OCI-LY3 (cell line): Measurements from ENCODE around the gene HMSD.
A peak's percentile ranks its signal among the peaks of the same experiment; 100 is the strongest.

Source experiments
- H2AFZ ChIP-seq: fragments of 200-600, 300-600 bp; shearing (Covaris generic); 2 replicates; pipeline ENCODE4 v1.6.0; 2014; ENCODE audit warnings: antibody characterized with exemption, low read depth, low read length
- H3K27ac ChIP-seq: fragments of 200-600, 300-600 bp; sonication (generic); 2 replicates; pipeline ENCODE4 v1.5.1; 2014; ENCODE audit warnings: mild to moderate bottlenecking, low read length, moderate library complexity, mixed read lengths
- H3K27me3 ChIP-seq: fragments of 200-600, 300-600 bp; sonication (generic); 2 replicates; pipeline ENCODE4 v1.6.1; 2014; ENCODE audit warnings: low read depth, low read length, mixed read lengths
- H3K36me3 ChIP-seq: fragments of 200-600, 300-600 bp; sonication (generic); replicated peaks from 2 replicates; pipeline ENCODE3; 2014; ENCODE audit warnings: low read depth, low read length, mixed read lengths
- H3K4me1 ChIP-seq: fragments of 300-600, 200-600 bp; sonication (generic); 2 replicates; pipeline ENCODE4 v1.6.1; 2014; ENCODE audit warnings: low read length, mixed read lengths
- H3K4me2 ChIP-seq: fragments of 200-600, 300-600 bp; sonication (generic); 2 replicates; pipeline ENCODE4 v1.6.1; 2014; ENCODE audit warnings: low read length, mixed read lengths
- H3K4me3 ChIP-seq: fragments of 300-600, 200-600 bp; sonication (generic); 2 replicates; pipeline ENCODE4 v1.5.1; 2014; ENCODE audit warnings: antibody characterized with exemption, mild to moderate bottlenecking, low read length, moderate library complexity
- H3K79me2 ChIP-seq: fragments of 300-600, 200-600 bp; shearing (Covaris generic); 2 replicates; pipeline ENCODE4 v1.6.1; 2014; ENCODE audit warnings: mild to moderate bottlenecking, low read length, mixed read lengths
- H3K9ac ChIP-seq: fragments of 300-600, 200-600 bp; shearing (Covaris generic); 2 replicates; pipeline ENCODE4 v1.6.0; 2014; ENCODE audit warnings: mild to moderate bottlenecking, low read length, moderate library complexity
- H3K9me3 ChIP-seq: fragments of 200-600, 300-600 bp; shearing (Covaris generic); 2 replicates; pipeline ENCODE4 v1.6.1; 2014; ENCODE audit warnings: low read length, mixed read lengths; ENCODE audit not compliant: insufficient read depth
- H4K20me1 ChIP-seq: fragments of 200-600, 300-600 bp; sonication (generic); 2 replicates; pipeline ENCODE4 v1.6.1; 2016; ENCODE audit warnings: low read length, mixed read lengths; ENCODE audit not compliant: insufficient read depth
- EZH2phosphoT487 ChIP-seq: fragments of 200-600 bp; shearing (Covaris generic); IDR thresholded peaks from 2 replicates; pipeline ENCODE4 v1.6.1; 2018; ENCODE audit warnings: antibody characterized with exemption, mixed run types, low read depth
- TF ChIP-seq, protein P1 (sequence below): fragments of 200-600, 300-600 bp; sonication (generic); IDR thresholded peaks from 2 replicates; pipeline ENCODE4 v1.5.1; 2014; ENCODE audit warnings: antibody characterized with exemption, low read length, low read depth

Gene HMSD

DNA sequence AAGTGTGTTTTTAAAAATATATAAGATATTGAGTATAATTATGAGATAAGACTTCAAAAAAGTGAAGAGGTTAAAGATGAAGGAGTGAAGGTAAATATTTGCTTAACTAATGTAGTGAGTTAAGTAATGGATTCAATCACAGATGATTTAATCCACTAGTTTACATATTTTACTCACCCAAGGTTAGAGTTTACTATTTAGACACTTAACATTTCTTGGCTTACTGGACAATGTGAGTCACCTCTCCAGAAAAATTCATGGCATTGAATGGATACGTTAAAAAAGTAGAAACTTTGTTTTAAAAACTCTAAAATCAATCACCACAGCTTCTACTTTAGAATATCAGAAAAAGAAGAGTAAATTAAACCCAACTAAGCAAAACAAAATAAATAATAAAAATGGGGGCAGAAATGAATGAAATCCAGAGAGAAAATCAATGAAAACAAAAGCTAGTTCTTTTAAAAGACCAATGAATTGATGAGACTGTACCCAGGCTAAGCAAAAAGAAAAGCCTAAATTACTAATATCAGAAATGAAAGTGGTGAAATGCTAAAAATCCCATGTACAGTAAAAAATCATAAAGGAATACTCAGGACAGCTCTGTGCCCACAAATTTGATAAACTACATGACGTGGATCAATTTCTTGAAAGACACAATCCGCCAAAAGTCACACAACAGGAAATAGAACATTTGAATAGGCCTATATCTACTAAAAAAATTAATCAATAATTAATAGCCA, 1.9 kb upstream of the HMSD start:
- Histone ChIP-seq H3K36me3 (no peaks in the 10 kb centered on the region), H3K4me1 (peaks cover 14% of the 10 kb centered on the region), H4K20me1 (no peaks in the 10 kb centered on the region), H3K4me2 (no peak overlapping the region), H3K27me3 (peaks cover 8% of the 10 kb centered on the region), H3K9ac (no peak overlapping the region), H3K27ac (no peak overlapping the region), H2AFZ (no peak overlapping the region), H3K9me3 (no peaks in the 10 kb centered on the region), H3K4me3 (no peak overlapping the region), H3K79me2 (no peaks in the 10 kb centered on the region)
- no peak for TF ChIP-seq EZH2phosphoT487
- TF ChIP-seq, protein P1, sequence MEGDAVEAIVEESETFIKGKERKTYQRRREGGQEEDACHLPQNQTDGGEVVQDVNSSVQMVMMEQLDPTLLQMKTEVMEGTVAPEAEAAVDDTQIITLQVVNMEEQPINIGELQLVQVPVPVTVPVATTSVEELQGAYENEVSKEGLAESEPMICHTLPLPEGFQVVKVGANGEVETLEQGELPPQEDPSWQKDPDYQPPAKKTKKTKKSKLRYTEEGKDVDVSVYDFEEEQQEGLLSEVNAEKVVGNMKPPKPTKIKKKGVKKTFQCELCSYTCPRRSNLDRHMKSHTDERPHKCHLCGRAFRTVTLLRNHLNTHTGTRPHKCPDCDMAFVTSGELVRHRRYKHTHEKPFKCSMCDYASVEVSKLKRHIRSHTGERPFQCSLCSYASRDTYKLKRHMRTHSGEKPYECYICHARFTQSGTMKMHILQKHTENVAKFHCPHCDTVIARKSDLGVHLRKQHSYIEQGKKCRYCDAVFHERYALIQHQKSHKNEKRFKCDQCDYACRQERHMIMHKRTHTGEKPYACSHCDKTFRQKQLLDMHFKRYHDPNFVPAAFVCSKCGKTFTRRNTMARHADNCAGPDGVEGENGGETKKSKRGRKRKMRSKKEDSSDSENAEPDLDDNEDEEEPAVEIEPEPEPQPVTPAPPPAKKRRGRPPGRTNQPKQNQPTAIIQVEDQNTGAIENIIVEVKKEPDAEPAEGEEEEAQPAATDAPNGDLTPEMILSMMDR = no peak

DNA sequence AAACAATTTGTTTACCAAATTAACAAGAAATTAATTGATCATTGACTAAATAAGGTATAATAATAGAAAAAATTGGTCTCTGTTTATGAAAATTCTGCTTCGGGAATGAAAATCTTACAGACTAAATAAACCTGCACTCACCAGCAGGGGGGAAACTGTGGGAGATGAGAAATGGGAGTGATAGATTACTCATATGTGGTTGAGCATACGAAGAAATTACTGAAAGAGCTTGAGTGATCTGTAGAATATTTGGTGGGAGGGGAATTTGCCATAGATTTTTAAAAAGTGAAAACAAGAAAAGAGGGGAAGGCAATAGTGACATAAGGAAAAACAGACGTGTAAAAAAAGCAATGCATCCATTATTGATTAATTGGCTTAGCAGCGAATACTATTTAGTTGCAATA, 2.2 kb downstream of the HMSD start:
- no peak overlapping the region for H3K27ac ChIP-seq
- no peaks in the 10 kb centered on the region for H3K36me3 ChIP-seq
- H4K20me1 ChIP-seq = no peaks in the 10 kb centered on the region
- TF ChIP-seq EZH2phosphoT487 = no peak
- TF ChIP-seq, protein P1 = peak; percentile 49
- peaks cover 14% of the 10 kb centered on the region for H3K4me1 ChIP-seq
- H3K4me2 ChIP-seq = peak overlapping the region; percentile 36
- no peaks in the 10 kb centered on the region for H3K79me2 ChIP-seq
- H3K27me3 ChIP-seq = peaks cover 3% of the 10 kb centered on the region; the same call in 1 of the 2 replicates
- peak overlapping the region; percentile 25; the same call in 1 of the 2 replicates for H3K4me3 ChIP-seq
- no peak overlapping the region for H2AFZ ChIP-seq
- no peak overlapping the region for H3K9ac ChIP-seq
- no peaks in the 10 kb centered on the region for H3K9me3 ChIP-seq

DNA sequence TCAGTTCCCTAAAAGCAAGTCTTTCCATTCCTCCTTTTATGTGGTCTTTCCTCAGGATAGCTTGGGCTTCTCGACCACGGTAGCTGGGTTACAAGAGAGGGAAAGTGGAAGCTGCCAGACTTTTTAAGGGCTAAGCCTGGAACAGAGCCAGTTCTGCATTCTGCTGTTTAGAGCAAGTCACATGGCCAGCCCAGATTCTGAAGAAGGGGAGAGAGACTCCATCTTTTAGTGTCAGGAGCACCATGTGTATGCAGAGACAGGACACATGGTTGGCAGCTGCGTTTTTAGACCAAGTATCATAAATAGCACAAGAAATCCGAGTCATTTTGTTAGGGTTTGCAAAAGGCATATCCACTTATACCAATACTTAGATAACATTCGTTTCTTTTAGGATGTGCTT, 4.7 kb downstream of the HMSD start:
- Histone ChIP-seq H3K9me3 (no peaks in the 10 kb centered on the region), H3K79me2 (no peaks in the 10 kb centered on the region), H3K27ac (no peak overlapping the region), H3K9ac (no peak overlapping the region), H3K36me3 (no peaks in the 10 kb centered on the region), H4K20me1 (no peaks in the 10 kb centered on the region), H3K4me2 (no peak overlapping the region), H3K27me3 (peaks cover 15% of the 10 kb centered on the region), H3K4me1 (peaks cover 14% of the 10 kb centered on the region), H2AFZ (no peak overlapping the region), H3K4me3 (no peak overlapping the region)
- TF ChIP-seq, protein P1 = no peak
- TF ChIP-seq EZH2phosphoT487 = no peak

DNA sequence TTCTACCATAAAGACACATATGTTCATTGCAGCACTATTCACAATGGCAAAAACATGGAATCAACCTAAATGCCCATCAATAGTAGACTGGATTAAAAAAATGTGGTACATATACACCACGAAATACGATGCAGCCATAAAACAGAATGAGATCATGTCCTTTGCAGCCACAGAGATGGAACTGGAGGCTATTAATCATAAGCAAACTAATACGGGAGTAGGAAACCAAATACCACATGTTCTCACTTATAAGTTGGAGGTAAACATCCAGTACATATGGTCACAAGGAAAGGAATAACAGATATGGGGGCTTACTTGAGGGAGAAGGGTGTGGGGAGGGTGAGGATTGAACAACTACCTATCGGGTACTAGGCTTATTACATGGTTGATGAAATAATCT, 7.7 kb downstream of the HMSD start:
- no peak overlapping the region for H3K9ac ChIP-seq
- no peaks in the 10 kb centered on the region for H3K36me3 ChIP-seq
- H2AFZ ChIP-seq = no peak overlapping the region
- H3K27ac ChIP-seq = no peak overlapping the region
- peaks cover 31% of the 10 kb centered on the region for H3K27me3 ChIP-seq
- H3K4me2 ChIP-seq = no peak overlapping the region
- H3K79me2 ChIP-seq = no peaks in the 10 kb centered on the region
- H3K4me3 ChIP-seq = no peak overlapping the region
- no peaks in the 10 kb centered on the region for H4K20me1 ChIP-seq
- no peaks in the 10 kb centered on the region; the same call in 1 of the 2 replicates for H3K4me1 ChIP-seq
- TF ChIP-seq, protein P1 = no peak
- no peak for TF ChIP-seq EZH2phosphoT487
- H3K9me3 ChIP-seq = no peaks in the 10 kb centered on the region
